ENCODE results near the gene ZNF318.
"Not testable (repeated sequence)": the region's sequence is repeated elsewhere in the genome, so short reads cannot be mapped to it uniquely, and the experiment has no call there.

The ZNF318 gene

GRCh38 chr6:43359381-43359780 is 10.1 kb downstream of the ZNF318 start:
- TF ChIP-seq FOXP2 (optimal IDR thresholded peaks at IDR 0.05; ENCODE audit: control extremely low read depth, extremely low read length, insufficient read depth) (no peak), POLR2AphosphoS5 (IDR thresholded peaks at IDR 0.05; ENCODE audit: borderline replicate concordance, low read depth, low read length) (no peak), EZH2 (IDR thresholded peaks at IDR 0.05) (no peak)
- H3K4me3 ChIP-seq = no peak overlapping the region
- no peak for DNase-seq (ENCODE audit: low read depth, low spot score)

GRCh38 chr6:43355862-43356590 is 13.4 kb downstream of the ZNF318 start:
- Histone ChIP-seq H3K9ac (ENCODE audit: insufficient read length) (no peak overlapping the region), H3K36me3 (ENCODE audit: insufficient read depth, low read length) (peaks cover 51% of the 10 kb centered on the region), H3K4me3 (no peak overlapping the region), H3K27ac (no peak overlapping the region), H3K9me3 (ENCODE audit: low read depth, low read length) (no peaks in the 10 kb centered on the region)
- no peak for TF ChIP-seq EZH2 (IDR thresholded peaks at IDR 0.05)
- TF ChIP-seq POLR2AphosphoS5 (IDR thresholded peaks at IDR 0.05; ENCODE audit: borderline replicate concordance, low read depth, low read length) = no peak
- TF ChIP-seq FOXP2 (optimal IDR thresholded peaks at IDR 0.05; ENCODE audit: control extremely low read depth, extremely low read length, insufficient read depth) = no peak
- no peak for DNase-seq (ENCODE audit: low read depth, low spot score)

More at GRCh38 chr6:43359381-43359780, 10.1 kb downstream of the ZNF318 start:
- Histone ChIP-seq H3K27ac (no peak overlapping the region), H3K9me3 (ENCODE audit: low read depth, low read length) (no peaks in the 10 kb centered on the region), H3K9ac (ENCODE audit: insufficient read length) (no peak overlapping the region), H3K36me3 (ENCODE audit: insufficient read depth, low read length) (peaks cover 67% of the 10 kb centered on the region)

GRCh38 chr6:43351951-43352350 is 17.5 kb downstream of the ZNF318 start:
- H3K9ac ChIP-seq (ENCODE audit: insufficient read length); DNase-seq (ENCODE audit: low read depth, low spot score); H3K27ac ChIP-seq; H3K4me3 ChIP-seq; H3K9me3 ChIP-seq (ENCODE audit: low read depth, low read length): not testable (repeated sequence)
- peaks cover 48% of the 10 kb centered on the region for H3K36me3 ChIP-seq (ENCODE audit: insufficient read depth, low read length)

GRCh38 chr6:43347444-43347843 is 22.0 kb downstream of the ZNF318 start:
- H3K9me3 ChIP-seq (ENCODE audit: low read depth, low read length) = no peaks in the 10 kb centered on the region
- no peak for TF ChIP-seq POLR2AphosphoS5 (IDR thresholded peaks at IDR 0.05; ENCODE audit: borderline replicate concordance, low read depth, low read length)
- no peak for TF ChIP-seq EZH2 (IDR thresholded peaks at IDR 0.05)
- TF ChIP-seq FOXP2 (optimal IDR thresholded peaks at IDR 0.05; ENCODE audit: control extremely low read depth, extremely low read length, insufficient read depth) = no peak
- H3K9ac ChIP-seq (ENCODE audit: insufficient read length) = no peak overlapping the region
- H3K4me3 ChIP-seq = no peak overlapping the region
- H3K27ac ChIP-seq = no peak overlapping the region
- DNase-seq (ENCODE audit: low read depth, low spot score) = no peak
- peaks cover 37% of the 10 kb centered on the region for H3K36me3 ChIP-seq (ENCODE audit: insufficient read depth, low read length)

GRCh38 chr6:43347021-43347420 is 22.4 kb downstream of the ZNF318 start:
- Histone ChIP-seq H3K36me3 (ENCODE audit: insufficient read depth, low read length) (peaks cover 41% of the 10 kb centered on the region), H3K27ac (no peak overlapping the region), H3K4me3 (no peak overlapping the region)

GRCh38 chr6:43346243-43346642 is 23.2 kb downstream of the ZNF318 start:
- not testable (repeated sequence) for H3K9ac ChIP-seq (ENCODE audit: insufficient read length); H3K4me3 ChIP-seq; H3K9me3 ChIP-seq (ENCODE audit: low read depth, low read length); H3K27ac ChIP-seq; DNase-seq (ENCODE audit: low read depth, low spot score)
- H3K36me3 ChIP-seq (ENCODE audit: insufficient read depth, low read length) = peaks cover 47% of the 10 kb centered on the region

More at GRCh38 chr6:43347021-43347420, 22.4 kb downstream of the ZNF318 start:
- H3K9ac ChIP-seq (ENCODE audit: insufficient read length) = no peak overlapping the region
- TF ChIP-seq EZH2 (IDR thresholded peaks at IDR 0.05) (no peak), FOXP2 (optimal IDR thresholded peaks at IDR 0.05; ENCODE audit: control extremely low read depth, extremely low read length, insufficient read depth) (no peak), POLR2AphosphoS5 (IDR thresholded peaks at IDR 0.05; ENCODE audit: borderline replicate concordance, low read depth, low read length) (no peak)
- no peaks in the 10 kb centered on the region for H3K9me3 ChIP-seq (ENCODE audit: low read depth, low read length)
- no peak for DNase-seq (ENCODE audit: low read depth, low spot score)

GRCh38 chr6:43339168-43339567 is 30.3 kb downstream of the ZNF318 start:
- H3K4me3 ChIP-seq = no peak overlapping the region
- no peak for DNase-seq (ENCODE audit: low read depth, low spot score)
- H3K36me3 ChIP-seq (ENCODE audit: insufficient read depth, low read length) = peaks cover 51% of the 10 kb centered on the region
- H3K9ac ChIP-seq (ENCODE audit: insufficient read length) = no peak overlapping the region
- TF ChIP-seq EZH2 (IDR thresholded peaks at IDR 0.05) (no peak), FOXP2 (optimal IDR thresholded peaks at IDR 0.05; ENCODE audit: control extremely low read depth, extremely low read length, insufficient read depth) (no peak), POLR2AphosphoS5 (IDR thresholded peaks at IDR 0.05; ENCODE audit: borderline replicate concordance, low read depth, low read length) (no peak)
- no peaks in the 10 kb centered on the region for H3K9me3 ChIP-seq (ENCODE audit: low read depth, low read length)
- H3K27ac ChIP-seq = no peak overlapping the region

- no peak for DNase-seq (ENCODE audit: low read depth, low spot score)
- Histone ChIP-seq H3K4me3 (no peak overlapping the region), H3K36me3 (ENCODE audit: insufficient read depth, low read length) (peaks cover 50% of the 10 kb centered on the region)
Measured at GRCh38 chr6:43338243-43338642, 31.2 kb downstream of the ZNF318 start.

GRCh38 chr6:43336382-43336781 is 33.1 kb downstream of the ZNF318 start:
- TF ChIP-seq FOXP2 (optimal IDR thresholded peaks at IDR 0.05; ENCODE audit: control extremely low read depth, extremely low read length, insufficient read depth) = no peak
- Histone ChIP-seq H3K9me3 (ENCODE audit: low read depth, low read length) (no peaks in the 10 kb centered on the region), H3K9ac (ENCODE audit: insufficient read length) (no peak overlapping the region), H3K36me3 (ENCODE audit: insufficient read depth, low read length) (peaks cover 33% of the 10 kb centered on the region), H3K4me3 (no peak overlapping the region), H3K27ac (no peak overlapping the region)
- no peak for DNase-seq (ENCODE audit: low read depth, low spot score)

More at GRCh38 chr6:43338243-43338642, 31.2 kb downstream of the ZNF318 start:
- Histone ChIP-seq H3K9ac (ENCODE audit: insufficient read length) (no peak overlapping the region), H3K27ac (no peak overlapping the region), H3K9me3 (ENCODE audit: low read depth, low read length) (no peaks in the 10 kb centered on the region)
- TF ChIP-seq EZH2 (IDR thresholded peaks at IDR 0.05) (no peak), POLR2AphosphoS5 (IDR thresholded peaks at IDR 0.05; ENCODE audit: borderline replicate concordance, low read depth, low read length) (no peak), FOXP2 (optimal IDR thresholded peaks at IDR 0.05; ENCODE audit: control extremely low read depth, extremely low read length, insufficient read depth) (no peak)

Data from SK-N-MC (cell line).